OCI-LY3 (cell line): ENCODE results near the gene KAZN.
A peak's percentile ranks its signal among the peaks of the same experiment; 100 is the strongest.

Experiments
- H2AFZ ChIP-seq: fragments of 200-600, 300-600 bp; shearing (Covaris generic); 2 replicates; pipeline ENCODE4 v1.6.0; 2014; ENCODE audit warnings: antibody characterized with exemption, low read depth, low read length
- H3K27ac ChIP-seq: fragments of 200-600, 300-600 bp; sonication (generic); 2 replicates; pipeline ENCODE4 v1.5.1; 2014; ENCODE audit warnings: mild to moderate bottlenecking, low read length, moderate library complexity, mixed read lengths
- H3K27me3 ChIP-seq: fragments of 200-600, 300-600 bp; sonication (generic); 2 replicates; pipeline ENCODE4 v1.6.1; 2014; ENCODE audit warnings: low read depth, low read length, mixed read lengths
- H3K36me3 ChIP-seq: fragments of 200-600, 300-600 bp; sonication (generic); replicated peaks from 2 replicates; pipeline ENCODE3; 2014; ENCODE audit warnings: low read depth, low read length, mixed read lengths
- H3K4me1 ChIP-seq: fragments of 300-600, 200-600 bp; sonication (generic); 2 replicates; pipeline ENCODE4 v1.6.1; 2014; ENCODE audit warnings: low read length, mixed read lengths
- H3K4me2 ChIP-seq: fragments of 200-600, 300-600 bp; sonication (generic); 2 replicates; pipeline ENCODE4 v1.6.1; 2014; ENCODE audit warnings: low read length, mixed read lengths
- H3K4me3 ChIP-seq: fragments of 300-600, 200-600 bp; sonication (generic); 2 replicates; pipeline ENCODE4 v1.5.1; 2014; ENCODE audit warnings: antibody characterized with exemption, mild to moderate bottlenecking, low read length, moderate library complexity
- H3K79me2 ChIP-seq: fragments of 300-600, 200-600 bp; shearing (Covaris generic); 2 replicates; pipeline ENCODE4 v1.6.1; 2014; ENCODE audit warnings: mild to moderate bottlenecking, low read length, mixed read lengths
- H3K9ac ChIP-seq: fragments of 300-600, 200-600 bp; shearing (Covaris generic); 2 replicates; pipeline ENCODE4 v1.6.0; 2014; ENCODE audit warnings: mild to moderate bottlenecking, low read length, moderate library complexity
- H3K9me3 ChIP-seq: fragments of 200-600, 300-600 bp; shearing (Covaris generic); 2 replicates; pipeline ENCODE4 v1.6.1; 2014; ENCODE audit warnings: low read length, mixed read lengths; ENCODE audit not compliant: insufficient read depth
- H4K20me1 ChIP-seq: fragments of 200-600, 300-600 bp; sonication (generic); 2 replicates; pipeline ENCODE4 v1.6.1; 2016; ENCODE audit warnings: low read length, mixed read lengths; ENCODE audit not compliant: insufficient read depth
- EZH2phosphoT487 ChIP-seq: fragments of 200-600 bp; shearing (Covaris generic); IDR thresholded peaks from 2 replicates; pipeline ENCODE4 v1.6.1; 2018; ENCODE audit warnings: antibody characterized with exemption, mixed run types, low read depth
- TF ChIP-seq, protein P1 (sequence below): fragments of 200-600, 300-600 bp; sonication (generic); IDR thresholded peaks from 2 replicates; pipeline ENCODE4 v1.5.1; 2014; ENCODE audit warnings: antibody characterized with exemption, low read length, low read depth

Gene KAZN

GRCh38 chr1:15026117-15026489 is 427.6 kb downstream of the KAZN start:
- Histone ChIP-seq H2AFZ (no peak overlapping the region), H3K27me3 (no peaks in the 10 kb centered on the region), H3K36me3 (no peaks in the 10 kb centered on the region), H3K79me2 (no peaks in the 10 kb centered on the region), H3K9me3 (no peaks in the 10 kb centered on the region), H3K4me2 (no peak overlapping the region), H4K20me1 (no peaks in the 10 kb centered on the region), H3K4me3 (no peak overlapping the region), H3K27ac (no peak overlapping the region), H3K4me1 (no peaks in the 10 kb centered on the region), H3K9ac (no peak overlapping the region)
- TF ChIP-seq, protein P1, sequence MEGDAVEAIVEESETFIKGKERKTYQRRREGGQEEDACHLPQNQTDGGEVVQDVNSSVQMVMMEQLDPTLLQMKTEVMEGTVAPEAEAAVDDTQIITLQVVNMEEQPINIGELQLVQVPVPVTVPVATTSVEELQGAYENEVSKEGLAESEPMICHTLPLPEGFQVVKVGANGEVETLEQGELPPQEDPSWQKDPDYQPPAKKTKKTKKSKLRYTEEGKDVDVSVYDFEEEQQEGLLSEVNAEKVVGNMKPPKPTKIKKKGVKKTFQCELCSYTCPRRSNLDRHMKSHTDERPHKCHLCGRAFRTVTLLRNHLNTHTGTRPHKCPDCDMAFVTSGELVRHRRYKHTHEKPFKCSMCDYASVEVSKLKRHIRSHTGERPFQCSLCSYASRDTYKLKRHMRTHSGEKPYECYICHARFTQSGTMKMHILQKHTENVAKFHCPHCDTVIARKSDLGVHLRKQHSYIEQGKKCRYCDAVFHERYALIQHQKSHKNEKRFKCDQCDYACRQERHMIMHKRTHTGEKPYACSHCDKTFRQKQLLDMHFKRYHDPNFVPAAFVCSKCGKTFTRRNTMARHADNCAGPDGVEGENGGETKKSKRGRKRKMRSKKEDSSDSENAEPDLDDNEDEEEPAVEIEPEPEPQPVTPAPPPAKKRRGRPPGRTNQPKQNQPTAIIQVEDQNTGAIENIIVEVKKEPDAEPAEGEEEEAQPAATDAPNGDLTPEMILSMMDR, result no peak
- TF ChIP-seq EZH2phosphoT487, result no peak

GRCh38 chr1:15027515-15027986 is 429.1 kb downstream of the KAZN start:
- no peak for TF ChIP-seq EZH2phosphoT487
- TF ChIP-seq, protein P1, result peak; percentile 75

DNA sequence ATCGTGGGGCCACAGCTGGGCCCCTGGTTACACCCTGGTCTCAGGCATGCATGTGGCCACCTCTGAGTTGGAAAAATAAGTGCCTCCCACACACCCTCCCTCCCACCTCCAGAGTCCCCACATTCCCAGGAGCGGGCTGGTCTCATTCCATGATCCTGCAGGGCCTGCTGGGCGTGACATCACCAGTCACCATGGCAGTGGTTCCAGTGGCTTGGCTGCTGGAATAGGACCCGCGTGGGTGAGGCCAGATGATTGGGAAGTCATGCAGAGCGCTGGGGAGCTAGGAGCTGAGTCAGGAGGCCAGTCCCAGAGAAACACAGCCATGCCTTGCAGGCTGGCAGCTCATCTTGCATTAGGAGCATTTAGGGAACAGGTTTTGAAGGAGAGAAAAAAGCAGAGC is 429.6 kb downstream of the KAZN start:
- Histone ChIP-seq H3K27ac (no peak overlapping the region), H3K4me2 (no peak overlapping the region), H3K4me1 (no peaks in the 10 kb centered on the region), H4K20me1 (no peaks in the 10 kb centered on the region), H3K9me3 (no peaks in the 10 kb centered on the region), H3K9ac (no peak overlapping the region), H2AFZ (no peak overlapping the region), H3K4me3 (no peak overlapping the region), H3K79me2 (no peaks in the 10 kb centered on the region), H3K36me3 (no peaks in the 10 kb centered on the region), H3K27me3 (no peaks in the 10 kb centered on the region)
- no peak for TF ChIP-seq EZH2phosphoT487
- TF ChIP-seq, protein P1, result no peak

More at GRCh38 chr1:15027515-15027986, 429.1 kb downstream of the KAZN start:
- H3K36me3 ChIP-seq, result no peaks in the 10 kb centered on the region
- no peaks in the 10 kb centered on the region for H3K9me3 ChIP-seq
- no peak overlapping the region for H3K27ac ChIP-seq
- no peak overlapping the region for H3K4me2 ChIP-seq
- H2AFZ ChIP-seq, result no peak overlapping the region
- no peaks in the 10 kb centered on the region for H3K4me1 ChIP-seq
- no peak overlapping the region for H3K4me3 ChIP-seq
- H4K20me1 ChIP-seq, result no peaks in the 10 kb centered on the region
- H3K79me2 ChIP-seq, result no peaks in the 10 kb centered on the region
- no peaks in the 10 kb centered on the region for H3K27me3 ChIP-seq
- no peak overlapping the region for H3K9ac ChIP-seq

GRCh38 chr1:15028616-15029015 is 430.1 kb downstream of the KAZN start:
- H3K79me2 ChIP-seq, result no peaks in the 10 kb centered on the region
- no peak overlapping the region for H3K27ac ChIP-seq
- no peaks in the 10 kb centered on the region for H3K9me3 ChIP-seq
- no peaks in the 10 kb centered on the region for H3K4me1 ChIP-seq
- no peak overlapping the region for H3K4me3 ChIP-seq
- H2AFZ ChIP-seq, result no peak overlapping the region
- no peaks in the 10 kb centered on the region for H4K20me1 ChIP-seq
- H3K36me3 ChIP-seq, result no peaks in the 10 kb centered on the region
- no peak for TF ChIP-seq EZH2phosphoT487
- TF ChIP-seq, protein P1, result no peak
- H3K4me2 ChIP-seq, result no peak overlapping the region
- H3K9ac ChIP-seq, result no peak overlapping the region
- H3K27me3 ChIP-seq, result no peaks in the 10 kb centered on the region
